ENCODE results near the gene C19orf33.

DNA sequence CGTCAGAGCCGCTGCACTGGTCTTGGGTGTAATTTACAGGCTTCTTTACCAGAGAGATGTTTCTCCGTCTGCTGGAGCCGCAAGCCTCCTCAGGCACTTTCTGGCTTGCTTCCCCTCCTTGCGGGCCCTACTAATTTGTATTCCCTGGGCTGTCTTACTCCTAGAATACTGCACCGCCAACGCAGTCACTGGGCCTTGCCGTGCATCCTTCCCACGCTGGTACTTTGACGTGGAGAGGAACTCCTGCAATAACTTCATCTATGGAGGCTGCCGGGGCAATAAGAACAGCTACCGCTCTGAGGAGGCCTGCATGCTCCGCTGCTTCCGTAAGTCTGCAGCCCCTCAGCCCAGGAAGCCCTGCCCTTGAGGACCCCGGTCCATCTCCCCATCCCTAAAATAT is 14.1 kb upstream of the C19orf33 start:
- TF ChIP-seq, protein P1, sequence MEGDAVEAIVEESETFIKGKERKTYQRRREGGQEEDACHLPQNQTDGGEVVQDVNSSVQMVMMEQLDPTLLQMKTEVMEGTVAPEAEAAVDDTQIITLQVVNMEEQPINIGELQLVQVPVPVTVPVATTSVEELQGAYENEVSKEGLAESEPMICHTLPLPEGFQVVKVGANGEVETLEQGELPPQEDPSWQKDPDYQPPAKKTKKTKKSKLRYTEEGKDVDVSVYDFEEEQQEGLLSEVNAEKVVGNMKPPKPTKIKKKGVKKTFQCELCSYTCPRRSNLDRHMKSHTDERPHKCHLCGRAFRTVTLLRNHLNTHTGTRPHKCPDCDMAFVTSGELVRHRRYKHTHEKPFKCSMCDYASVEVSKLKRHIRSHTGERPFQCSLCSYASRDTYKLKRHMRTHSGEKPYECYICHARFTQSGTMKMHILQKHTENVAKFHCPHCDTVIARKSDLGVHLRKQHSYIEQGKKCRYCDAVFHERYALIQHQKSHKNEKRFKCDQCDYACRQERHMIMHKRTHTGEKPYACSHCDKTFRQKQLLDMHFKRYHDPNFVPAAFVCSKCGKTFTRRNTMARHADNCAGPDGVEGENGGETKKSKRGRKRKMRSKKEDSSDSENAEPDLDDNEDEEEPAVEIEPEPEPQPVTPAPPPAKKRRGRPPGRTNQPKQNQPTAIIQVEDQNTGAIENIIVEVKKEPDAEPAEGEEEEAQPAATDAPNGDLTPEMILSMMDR (conservative IDR thresholded peaks at IDR 0.05; ENCODE audit: low read depth, low read length) = no peak
- no peak for TF ChIP-seq EZH2 (IDR thresholded peaks at IDR 0.05; ENCODE audit: borderline replicate concordance, low read depth, low read length, poor library complexity, severe bottlenecking)

Measured in A673 (cell line).